Stomach (tissue), 9 donors: ENCODE results near the gene HIPK1. TPM values are rescaled to one million over a fixed set of nuclear protein-coding genes. Genes with fewer than 3 reads are reported as not detected.
A peak's percentile ranks its signal among the peaks of the same experiment; 100 is the strongest.

Experiments
- DNase-seq, 2 donors: peaks; one replicate each; pipeline versions ENCODE4 v3.0.0 to v3.0.0-alpha.2; 2013 to 2019
- H3K27ac ChIP-seq, 5 donors: fragments of 200-600 bp in 4 of 5; sonication (generic) in 4 of 5; one replicate each; pipeline ENCODE4 v1.5.1; 2013 to 2019; ENCODE audit warnings: mild to moderate bottlenecking in 1 of 5, moderate library complexity in 1 of 5
- H3K27me3 ChIP-seq, 3 donors: fragments of 200-600 bp; sonication (generic); one replicate each; pipeline ENCODE4 v1.5.1; 2017 to 2019; ENCODE audit warnings: mixed run types in 1 of 3
- H3K36me3 ChIP-seq, 4 donors: fragments of 200-600 bp; sonication (generic); 1 replicate in 3 of 4; 2 replicates in 1 of 4; pipeline ENCODE4 v1.5.1; 2016 to 2019
- H3K4me1 ChIP-seq, 4 donors: fragments of 200-600 bp; sonication (generic); one replicate each; pipeline ENCODE4 v1.5.1; 2016 to 2019
- H3K4me3 ChIP-seq, 4 donors: fragments of 200-600 bp; sonication (generic) in 3 of 4; one replicate each; pipeline ENCODE4 v1.5.1; 2016 to 2019; ENCODE audit warnings: mild to moderate bottlenecking in 1 of 4
- H3K9me3 ChIP-seq, 4 donors: fragments of 200-600 bp; sonication (generic); one replicate each; pipeline ENCODE4 v1.5.1; 2016 to 2019
- CTCF ChIP-seq, 7 experiments: fragments of 450-650 bp in 4 of 7; fragments of 200-600 bp in 3 of 7; sonication (generic) in 3 of 7; IDR thresholded peaks; one replicate each; pipeline ENCODE4 v1.5.1; 2016 to 2019; ENCODE audit warnings: antibody characterized with exemption in 7 of 7, control low read depth in 2 of 7, mild to moderate bottlenecking in 1 of 7
- EP300 ChIP-seq: sonication (generic); formaldehyde crosslinking; IDR thresholded peaks from one replicate; pipeline ENCODE4 v1.6.1; 2017; ENCODE audit warnings: antibody characterized with exemption
- POLR2A ChIP-seq, 4 donors: fragments of 450-650 bp; IDR thresholded peaks; one replicate each; pipeline ENCODE4 v1.6.1; 2016; ENCODE audit warnings: antibody characterized with exemption in 4 of 4, control low read depth in 2 of 4, mild to moderate bottlenecking in 1 of 4, moderate library complexity in 1 of 4
- POLR2AphosphoS5 ChIP-seq, 3 donors: sonication (generic); formaldehyde crosslinking; IDR thresholded peaks; one replicate each; pipeline ENCODE4 v1.6.1; 2016; ENCODE audit warnings: antibody characterized with exemption in 3 of 3
- WGBS, 5 donors: extraction: QIAGEN DNeasy Blood & Tissue Kit in 3 of 5; methylation state at CpG; one replicate each; pipeline versions ENCODE4 v1.1.5 to v1.1.7; 2013 to 2018; 5-methylcytosine and 5-hydroxymethylcytosine counted together
- intact Hi-C: fragments of 100-400 bp; cut with DNase I; formaldehyde crosslinking; loops from one replicate; pipeline ENCODE4 v1.15.1; 2023; ENCODE audit warnings: low total_unique reads
- polyA plus RNA-seq, 3 donors: library from polyadenylated mRNA; stranded (reverse); fragments of 200-250 nt; gene quantifications; one replicate each; pipeline ENCODE4 v1.2.3, GENCODE V29; 2013
- total RNA-seq, 5 donors: library from RNA; depleted of rRNA; stranded (reverse); fragments of >200 nt; gene quantifications; one replicate each; pipeline versions ENCODE4 v1.1.0 to v1.2.3, GENCODE V29; 2014 to 2016
- donor health status: healthy with polysubstance abuse.
- donor health status: Bipolar disorder and iron deficiency.
- donor health status: healthy.

The HIPK1 gene
- total and polyA plus RNA-seq, 8 donors: 8.7 to 70.3 (median 28.3) TPM

- no peaks in the 10 kb centered on the region for H3K27me3 ChIP-seq
- H3K9me3 ChIP-seq: no peaks in the 10 kb centered on the region
- H3K27ac ChIP-seq: peak overlapping the region in 1 of 5 donors; percentile 23
- peaks cover 41 to 84% (median 82%) of the 10 kb centered on the region in 4 donors for H3K36me3 ChIP-seq
- no peak overlapping the region for H3K4me3 ChIP-seq
- peaks cover 8 to 49% (median 19%) of the 10 kb centered on the region in 4 donors for H3K4me1 ChIP-seq
- intact Hi-C loops: no loop called here
- no peak for TF ChIP-seq EP300
- TF ChIP-seq POLR2A (IDR thresholded peaks at IDR 0.05): no peak
- no peak for TF ChIP-seq POLR2AphosphoS5 (IDR thresholded peaks at IDR 0.05)
- TF ChIP-seq CTCF (IDR thresholded peaks at IDR 0.05): no peak
- no peak for DNase-seq
Observed at GRCh38 chr1:113899111-113899510, 30.0 kb upstream of the HIPK1 start.

GRCh38 chr1:113901191-113901590 is 27.9 kb upstream of the HIPK1 start:
- TF ChIP-seq POLR2AphosphoS5 (IDR thresholded peaks at IDR 0.05): no peak
- no peak for TF ChIP-seq CTCF (IDR thresholded peaks at IDR 0.05)
- Histone ChIP-seq H3K27ac (no peak overlapping the region), H3K9me3 (no peaks in the 10 kb centered on the region), H3K36me3 (peaks cover 30 to 64% (median 61%) of the 10 kb centered on the region in 4 donors), H3K4me3 (no peak overlapping the region), H3K27me3 (no peaks in the 10 kb centered on the region), H3K4me1 (peaks cover 8 to 59% (median 30%) of the 10 kb centered on the region in 4 donors)
- DNase-seq: no peak
- intact Hi-C loops: loop anchor here (10.0 kb wide), 1 partner anchor 66 kb away; no protein-coding TSS in a partner anchor
- WGBS, 5 donors: 73 to 81% (median 77%) methylated on average over 3 of the region's 3 CpGs

- Histone ChIP-seq H3K27ac (peak overlapping the region; percentile 87 to 97 (median 93)), H3K9me3 (no peaks in the 10 kb centered on the region), H3K4me1 (peaks cover 8 to 60% (median 35%) of the 10 kb centered on the region in 4 donors), H3K4me3 (peak overlapping the region; percentile 73 to 90 (median 86)), H3K36me3 (peaks cover 15 to 53% (median 51%) of the 10 kb centered on the region in 4 donors), H3K27me3 (no peaks in the 10 kb centered on the region)
- intact Hi-C loops: loop anchor here (10.0 kb wide), 1 partner anchor 69 kb away; no protein-coding TSS in a partner anchor
- no peak for TF ChIP-seq EP300
- TF ChIP-seq POLR2AphosphoS5 (IDR thresholded peaks at IDR 0.05): no peak
- TF ChIP-seq POLR2A (IDR thresholded peaks at IDR 0.05): no peak
- TF ChIP-seq CTCF (IDR thresholded peaks at IDR 0.05): no peak
- no peak for DNase-seq
- WGBS, 5 donors: 11 to 14% (median 12%) methylated on average over 7 of the region's 7 CpGs
Observed at GRCh38 chr1:113903501-113904292, 25.4 kb upstream of the HIPK1 start.

GRCh38 chr1:113904293-113904673 is 24.8 kb upstream of the HIPK1 start:
- peaks cover 8 to 55% (median 35%) of the 10 kb centered on the region in 4 donors for H3K4me1 ChIP-seq
- intact Hi-C loops: loop anchor here (10.0 kb wide), 1 partner anchor 69 kb away; no protein-coding TSS in a partner anchor
- peaks cover 15 to 53% (median 49%) of the 10 kb centered on the region in 4 donors for H3K36me3 ChIP-seq
- H3K9me3 ChIP-seq: no peaks in the 10 kb centered on the region
- no peak for DNase-seq
- H3K4me3 ChIP-seq: peak overlapping the region; percentile 73 to 90 (median 86)
- H3K27ac ChIP-seq: peak overlapping the region; percentile 87 to 97 (median 93)
- H3K27me3 ChIP-seq: no peaks in the 10 kb centered on the region
- TF ChIP-seq EP300 (peak; percentile 6), POLR2AphosphoS5 (IDR thresholded peaks at IDR 0.05) (no peak)
- WGBS, 5 donors: 0 to 1% (median 0%) methylated on average over 11 of the region's 11 CpGs
